GM19240 (cell line): ENCODE results near the gene HBA2.
"Not testable (repeated sequence)": the region's sequence is repeated elsewhere in the genome, so short reads cannot be mapped to it uniquely, and the experiment has no call there.

Source experiments
- DNase-seq: peaks from one replicate; pipeline ENCODE4 v3.0.0; 2011; ENCODE audit warnings: low spot score; ENCODE audit not compliant: insufficient read length

Gene HBA2

GRCh38 chr16:154217-155030, 18.3 kb upstream of the HBA2 start:
- no peak for DNase-seq

GRCh38 chr16:155031-155398, 17.7 kb upstream of the HBA2 start:
- no peak for DNase-seq

GRCh38 chr16:159136-159849, 13.4 kb upstream of the HBA2 start:
- no peak for DNase-seq

GRCh38 chr16:160242-160641, 12.4 kb upstream of the HBA2 start:
- DNase-seq, result not testable (repeated sequence)

- DNase-seq, result no peak
Measured at GRCh38 chr16:160691-161190, 11.9 kb upstream of the HBA2 start.

GRCh38 chr16:162271-162991, 10.2 kb upstream of the HBA2 start:
- no peak for DNase-seq

GRCh38 chr16:163139-163538, 9.5 kb upstream of the HBA2 start:
- not testable (repeated sequence) for DNase-seq

GRCh38 chr16:163696-164095, 9.0 kb upstream of the HBA2 start:
- DNase-seq, result not testable (repeated sequence)

GRCh38 chr16:164134-164823, 8.4 kb upstream of the HBA2 start:
- not testable (repeated sequence) for DNase-seq

- no peak for DNase-seq
Measured at GRCh38 chr16:164827-165538, 7.7 kb upstream of the HBA2 start.

GRCh38 chr16:165539-166374, 6.9 kb upstream of the HBA2 start, which contains the start of gene HBM:
TSS of gene HBM (plus strand) at chr16:165978. CDS start at chr16:165998, 20 bp downstream.
- no peak for DNase-seq

GRCh38 chr16:166375-167121, 6.1 kb upstream of the HBA2 start:
- no peak for DNase-seq

- no peak for DNase-seq
Measured at GRCh38 chr16:167122-167690, 5.5 kb upstream of the HBA2 start.

- DNase-seq, result no peak
Measured at GRCh38 chr16:168424-168823, 4.3 kb upstream of the HBA2 start.

GRCh38 chr16:169014-169413, 3.7 kb upstream of the HBA2 start:
- DNase-seq, result no peak

- not testable (repeated sequence) for DNase-seq
Measured at GRCh38 chr16:170088-170507, 2.6 kb upstream of the HBA2 start.

- no peak for DNase-seq
Measured at GRCh38 chr16:170788-171187, 1.9 kb upstream of the HBA2 start.

- not testable (repeated sequence) for DNase-seq
Measured at GRCh38 chr16:173211-173854, 657 bp downstream of the HBA2 start.
